Subcutaneous adipose tissue (tissue), 4 donors: ENCODE data around the gene PPP2R1A. TPM values are rescaled to one million over a fixed set of nuclear protein-coding genes. Genes with fewer than 3 reads are reported as not detected.

Experiments used
- CTCF ChIP-seq: fragments of 450-650 bp; IDR thresholded peaks from one replicate; pipeline ENCODE4 v1.5.1; 2016; ENCODE audit warnings: low read depth, mild to moderate bottlenecking, control low read depth, antibody characterized with exemption, moderate library complexity
- total RNA-seq, 4 donors: library from RNA; depleted of rRNA; stranded (reverse); fragments of >200 nt; gene quantifications; one replicate each; pipeline ENCODE4 v1.1.0, GENCODE V29; 2016

Gene PPP2R1A
- total RNA-seq, 4 donors from 2014 or later = 113 to 186 (median 127) TPM

- TF ChIP-seq CTCF = no peak
These were observed 31.2 kb downstream of the PPP2R1A start for GRCh38 chr19:52221031-52221430.

- TF ChIP-seq CTCF = no peak
These were observed 32.1 kb downstream of the PPP2R1A start for GRCh38 chr19:52221831-52222375.

GRCh38 chr19:52224211-52224610 lies 34.4 kb downstream of the PPP2R1A start:
- no peak for TF ChIP-seq CTCF

GRCh38 chr19:52226652-52227051 lies 36.8 kb downstream of the PPP2R1A start:
- TF ChIP-seq CTCF = no peak

- no peak for TF ChIP-seq CTCF
These were observed 37.5 kb downstream of the PPP2R1A start for GRCh38 chr19:52227196-52227940.

- no peak for TF ChIP-seq CTCF
These were observed 38.1 kb downstream of the PPP2R1A start for GRCh38 chr19:52227980-52228379.

GRCh38 chr19:52229524-52229923 lies 39.7 kb downstream of the PPP2R1A start:
- TF ChIP-seq CTCF = no peak
